GM18909 (cell line): ENCODE measurements around the gene MPV17L2.
"Not testable (repeated sequence)": the region's sequence is repeated elsewhere in the genome, so short reads cannot be mapped to it uniquely, and the experiment has no call there.

Experiments
- ATAC-seq: cut with Tn5 transposase; IDR thresholded peaks from one replicate; pipeline ENCODE4 v1.9.1; 2021; ENCODE audit warnings: mild to moderate bottlenecking; ENCODE audit not compliant: unreplicated experiment, poor library complexity

The MPV17L2 gene

DNA sequence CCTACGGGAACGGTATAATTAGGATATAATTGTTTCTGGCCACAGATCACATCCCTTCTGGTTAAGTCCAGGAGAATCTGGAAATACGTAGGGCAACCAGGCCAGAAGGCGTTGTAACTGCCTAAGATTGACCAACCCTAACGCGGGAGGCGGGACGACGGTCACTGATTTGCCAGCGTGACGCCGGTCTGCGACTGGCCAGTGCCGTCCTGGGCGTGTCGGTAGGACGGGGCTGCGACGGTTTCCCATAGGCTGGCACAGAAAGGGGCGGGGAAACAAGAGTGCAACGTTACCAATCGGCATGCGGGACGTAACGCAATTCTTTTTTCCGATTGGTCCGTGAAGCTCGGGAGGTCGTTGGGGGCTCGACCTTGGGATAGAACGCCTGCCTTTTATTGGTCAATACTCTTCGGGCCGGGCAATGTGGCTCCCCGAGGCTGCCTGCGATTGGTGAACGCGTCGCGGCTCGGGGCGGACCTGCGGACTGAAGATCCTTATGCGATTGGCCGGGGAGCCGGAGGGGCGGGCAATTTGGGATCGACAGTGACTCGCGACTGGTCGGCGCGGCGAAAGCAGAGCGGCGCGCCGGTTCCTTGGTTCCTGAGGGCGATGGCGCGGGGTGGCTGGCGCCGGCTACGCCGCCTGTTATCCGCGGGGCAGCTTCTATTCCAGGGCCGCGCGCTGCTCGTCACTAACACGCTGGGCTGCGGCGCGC is at the start of gene MPV17L2:
Gene MPV17L2, plus strand, starts transcription at position 546 of the 715 bp plus-strand sequence. Its CDS starts 64 bp downstream, at position 610.
- ATAC-seq, result peak; percentile 89

DNA sequence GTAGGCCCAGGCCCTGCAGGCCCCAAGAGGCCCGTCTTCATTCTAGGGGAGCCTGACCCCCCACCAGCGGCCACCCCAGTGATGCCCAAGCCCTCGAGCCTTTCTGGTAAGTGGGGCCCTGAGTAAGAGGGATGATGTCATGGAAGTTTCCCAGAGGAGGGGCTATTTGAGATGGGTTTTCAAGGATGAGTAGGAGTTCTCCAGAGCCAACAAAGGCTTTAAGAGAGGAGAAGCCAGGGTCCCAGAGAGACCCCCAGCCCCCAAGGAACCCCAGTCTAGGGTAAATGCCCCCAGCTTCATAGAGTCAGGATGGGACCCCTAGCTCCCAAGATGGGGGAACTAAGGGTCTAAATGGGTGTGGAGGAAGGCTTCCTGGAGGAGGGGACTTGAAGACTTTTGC is 49.1 kb upstream of the MPV17L2 start:
- ATAC-seq, result no peak

DNA sequence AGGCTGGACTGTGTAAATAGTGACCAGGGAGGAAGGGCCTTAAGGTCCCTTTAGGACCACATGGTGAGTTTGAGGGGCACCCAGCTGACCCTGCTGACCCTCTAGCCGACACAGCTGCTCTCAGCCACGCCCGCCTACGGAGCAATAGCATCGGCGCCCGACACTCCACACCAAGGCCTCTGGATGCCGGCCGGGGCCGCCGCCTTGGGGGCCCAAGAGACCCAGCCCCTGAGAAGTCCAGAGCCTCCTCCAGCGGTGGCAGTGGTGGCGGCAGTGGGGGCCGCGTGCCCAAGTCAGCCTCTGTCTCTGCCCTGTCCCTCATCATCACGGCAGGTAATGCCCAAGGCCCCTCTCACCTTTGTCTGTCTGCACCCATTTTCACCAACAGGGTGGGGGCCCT is 48.7 kb upstream of the MPV17L2 start:
- ATAC-seq, result no peak

DNA sequence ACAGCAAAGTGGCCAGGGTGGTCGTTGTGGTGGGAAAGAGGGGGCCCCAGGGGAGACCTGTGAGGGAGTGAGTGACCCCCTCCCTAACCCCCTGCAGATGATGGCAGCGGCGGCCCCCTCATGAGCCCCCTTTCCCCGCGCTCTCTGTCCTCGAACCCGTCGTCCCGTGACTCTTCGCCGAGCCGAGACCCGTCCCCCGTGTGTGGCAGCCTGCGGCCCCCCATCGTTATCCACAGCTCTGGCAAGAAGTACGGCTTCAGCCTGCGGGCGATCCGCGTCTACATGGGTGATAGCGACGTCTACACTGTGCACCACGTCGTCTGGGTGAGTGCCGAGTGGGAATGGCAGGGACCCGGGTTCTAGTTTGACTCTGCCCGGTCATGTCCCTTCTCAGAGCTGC is 48.1 kb upstream of the MPV17L2 start:
- ATAC-seq, result no peak

DNA sequence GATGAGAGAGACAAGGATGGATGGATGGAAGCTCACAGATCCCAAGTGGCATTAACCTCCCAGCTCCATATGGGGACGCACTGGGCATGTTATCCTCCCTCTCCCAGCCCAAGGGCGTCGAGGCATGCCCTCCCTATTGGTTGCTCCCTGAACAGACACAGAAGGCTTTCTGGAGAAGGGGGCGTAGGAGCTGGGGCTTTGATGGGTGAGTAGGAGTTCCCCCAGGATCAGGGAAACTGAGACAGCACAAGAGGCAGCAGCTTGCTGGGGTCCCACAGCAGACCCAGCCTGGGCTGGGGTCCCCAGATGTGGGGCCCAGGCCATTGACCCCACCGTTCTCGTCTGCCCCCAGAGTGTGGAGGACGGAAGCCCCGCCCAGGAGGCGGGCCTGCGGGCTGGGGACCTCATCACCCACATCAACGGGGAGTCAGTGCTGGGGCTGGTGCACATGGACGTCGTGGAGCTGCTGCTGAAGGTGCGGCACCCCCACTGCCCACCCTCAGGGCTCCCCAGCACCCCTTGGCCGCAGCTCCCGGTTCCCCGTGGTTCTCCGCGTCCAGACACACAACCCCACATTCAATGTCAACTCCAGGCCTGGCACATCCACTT is 47.5 kb upstream of the MPV17L2 start:
- ATAC-seq, result no peak

DNA sequence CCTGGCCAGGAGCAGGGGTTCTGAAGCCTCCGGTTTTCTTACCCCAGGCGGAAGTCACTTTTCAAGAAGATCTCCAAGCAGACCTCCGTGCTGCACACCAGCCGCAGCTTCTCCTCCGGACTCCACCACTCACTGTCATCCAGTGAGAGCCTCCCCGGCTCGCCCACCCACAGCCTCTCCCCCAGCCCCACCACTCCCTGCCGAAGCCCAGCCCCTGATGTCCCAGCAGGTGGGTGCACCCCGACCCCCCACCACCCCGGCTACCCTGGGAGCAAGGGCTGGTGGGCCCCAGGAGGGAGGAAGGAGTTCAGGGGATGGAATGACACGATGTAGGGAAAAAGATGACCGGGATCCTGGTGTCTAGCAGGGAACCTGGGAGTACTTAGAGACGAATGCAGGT is 45.6 kb upstream of the MPV17L2 start:
- ATAC-seq, result no peak

DNA sequence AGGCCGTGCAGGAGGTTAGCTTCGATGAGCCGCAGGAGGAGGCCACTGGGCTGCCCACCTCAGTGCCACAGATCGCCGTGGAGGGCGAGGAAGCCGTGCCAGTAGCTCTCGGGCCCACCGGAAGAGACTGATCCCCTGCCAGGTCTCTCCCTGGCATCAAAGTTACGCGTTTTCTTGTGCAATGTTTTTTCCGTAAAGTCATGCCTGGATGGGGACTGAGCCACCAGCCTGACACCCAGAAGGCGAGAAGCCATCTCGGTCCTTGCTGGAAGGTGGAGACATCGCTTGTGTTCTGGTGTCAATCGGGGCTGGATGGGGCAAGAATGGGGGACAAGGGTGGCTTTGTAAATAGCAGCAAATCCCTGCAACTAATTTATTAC is 43.4 kb upstream of the MPV17L2 start:
- no peak for ATAC-seq

DNA sequence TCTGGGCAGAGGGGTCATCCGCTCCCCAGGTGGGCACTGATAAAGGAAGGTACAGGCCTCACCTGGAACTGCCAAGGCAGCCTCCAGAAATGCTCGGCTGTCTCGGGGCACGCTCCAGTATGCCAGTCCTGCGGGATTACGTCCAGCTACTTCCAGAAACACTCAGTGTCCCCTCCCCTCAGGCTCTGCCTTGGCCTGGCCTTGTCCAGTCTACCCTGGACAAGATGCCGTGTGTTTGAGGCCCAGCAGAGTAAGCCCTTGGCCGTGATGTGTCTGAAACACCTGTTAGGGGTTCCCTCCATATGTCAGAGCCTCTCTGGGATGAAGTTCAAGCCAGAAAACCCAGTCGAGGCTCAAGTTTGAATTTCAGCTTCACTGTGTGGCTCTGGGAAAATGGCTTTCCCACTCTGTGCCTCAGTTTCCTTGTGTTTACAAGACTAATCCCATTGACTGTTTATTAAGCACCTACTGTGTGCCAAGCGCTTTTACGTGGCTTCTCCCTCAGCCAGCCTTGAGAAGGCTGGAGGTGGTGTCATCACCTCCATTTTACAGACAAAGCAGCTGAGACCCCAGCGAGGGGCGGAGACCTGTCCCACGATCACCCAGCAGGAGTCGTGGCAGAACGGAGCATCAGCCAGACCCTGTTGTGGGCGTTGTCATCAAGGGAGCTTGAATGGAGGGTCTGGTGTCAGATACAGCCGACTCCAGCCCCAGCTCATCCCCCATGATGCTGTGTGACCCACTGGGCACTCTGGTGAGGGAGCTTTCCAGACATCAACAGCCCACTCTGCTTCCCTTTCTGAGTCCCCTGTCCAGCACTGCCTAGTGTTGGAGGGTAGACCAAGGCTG is 42.0 kb upstream of the MPV17L2 start:
- no peak for ATAC-seq

DNA sequence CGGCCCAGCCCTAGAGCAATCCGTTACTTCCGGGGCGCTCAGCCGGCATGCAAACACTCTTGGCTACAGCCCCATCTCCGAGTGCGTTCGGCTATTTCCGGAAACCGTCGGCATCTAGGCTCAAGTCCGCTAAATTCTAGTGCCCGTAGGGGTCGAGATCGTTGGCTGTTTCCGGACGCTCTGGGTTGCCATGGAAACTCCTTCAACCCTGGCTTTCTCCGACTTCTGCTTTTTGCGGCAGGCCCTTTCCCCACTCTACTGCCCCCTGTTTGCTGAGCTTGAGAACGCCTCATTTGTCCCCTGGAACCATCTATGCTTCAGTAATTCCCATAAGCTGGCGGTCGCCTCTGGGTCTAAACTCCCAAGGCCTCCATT is 40.6 kb upstream of the MPV17L2 start:
- peak; percentile 68 for ATAC-seq

DNA sequence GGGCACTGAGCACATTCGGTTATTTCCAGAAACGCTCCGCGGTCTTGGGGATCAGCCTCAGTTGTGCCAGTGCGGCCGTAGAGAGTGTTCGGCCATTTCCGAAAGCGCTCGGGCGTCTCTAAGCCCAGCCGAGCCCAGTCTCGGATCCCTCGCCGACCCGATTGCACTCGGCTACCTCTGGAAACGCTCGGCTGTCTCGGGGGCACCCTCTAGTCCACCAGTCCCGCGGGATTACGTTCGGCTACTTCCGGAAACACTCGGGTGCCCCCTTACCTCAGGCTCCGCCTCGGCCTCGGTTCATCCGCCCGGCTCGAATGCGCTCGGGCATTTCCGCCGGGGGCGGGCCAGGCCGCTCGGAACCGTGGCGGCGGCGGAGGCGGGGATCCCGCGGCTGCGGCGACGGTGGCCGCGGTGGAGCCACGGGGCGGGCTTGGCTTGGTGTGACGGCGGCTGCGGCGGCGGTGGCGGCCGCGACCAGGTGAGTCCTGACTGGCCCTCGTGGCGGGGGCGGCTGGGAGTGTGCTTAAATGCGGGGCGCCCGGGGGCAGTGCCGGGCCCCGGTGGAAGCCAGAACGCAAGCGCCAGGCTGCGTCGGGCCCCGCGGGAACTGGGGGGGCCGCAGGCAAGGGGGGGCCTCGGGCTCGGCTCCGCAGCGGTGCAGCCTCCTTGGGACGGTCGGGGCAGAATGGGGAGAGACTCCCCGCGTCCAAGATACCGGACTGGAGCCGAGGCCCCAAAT is 40.0 kb upstream of the MPV17L2 start, which contains the start of gene PIK3R2:
Gene PIK3R2, plus strand, starts transcription at position 347 of the 739 bp plus-strand sequence. CDS start 2,717 bp downstream, outside the sequence.
- peak; percentile 82 for ATAC-seq

DNA sequence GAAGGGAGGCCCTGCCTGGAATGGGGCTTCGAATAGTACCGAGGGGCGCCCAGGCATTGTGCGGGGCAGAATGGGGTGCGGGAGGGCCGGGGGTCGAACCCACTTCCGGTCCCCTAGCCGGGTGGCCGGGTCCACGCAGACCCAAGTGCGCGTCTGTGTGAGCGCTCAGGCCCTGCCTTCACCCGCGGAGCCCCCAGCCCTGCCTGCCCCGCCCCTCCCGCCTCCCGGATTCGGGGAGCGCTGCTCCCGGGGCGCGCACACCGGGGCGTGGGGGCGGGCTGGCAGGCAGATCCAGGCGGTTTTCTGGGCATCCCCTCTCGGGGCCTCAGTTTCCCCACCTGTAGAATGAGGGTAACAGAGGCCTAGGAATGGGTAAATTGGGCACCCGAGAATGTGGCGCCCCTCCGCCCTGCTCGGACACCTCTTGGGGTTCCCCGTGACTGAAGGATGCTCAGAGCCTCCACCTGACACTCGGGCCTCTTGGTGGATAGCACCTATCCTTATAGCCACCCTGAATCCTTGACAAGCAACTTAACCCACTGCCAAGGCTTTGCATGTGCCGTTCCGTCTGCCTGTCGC is 39.4 kb upstream of the MPV17L2 start:
- no peak for ATAC-seq

DNA sequence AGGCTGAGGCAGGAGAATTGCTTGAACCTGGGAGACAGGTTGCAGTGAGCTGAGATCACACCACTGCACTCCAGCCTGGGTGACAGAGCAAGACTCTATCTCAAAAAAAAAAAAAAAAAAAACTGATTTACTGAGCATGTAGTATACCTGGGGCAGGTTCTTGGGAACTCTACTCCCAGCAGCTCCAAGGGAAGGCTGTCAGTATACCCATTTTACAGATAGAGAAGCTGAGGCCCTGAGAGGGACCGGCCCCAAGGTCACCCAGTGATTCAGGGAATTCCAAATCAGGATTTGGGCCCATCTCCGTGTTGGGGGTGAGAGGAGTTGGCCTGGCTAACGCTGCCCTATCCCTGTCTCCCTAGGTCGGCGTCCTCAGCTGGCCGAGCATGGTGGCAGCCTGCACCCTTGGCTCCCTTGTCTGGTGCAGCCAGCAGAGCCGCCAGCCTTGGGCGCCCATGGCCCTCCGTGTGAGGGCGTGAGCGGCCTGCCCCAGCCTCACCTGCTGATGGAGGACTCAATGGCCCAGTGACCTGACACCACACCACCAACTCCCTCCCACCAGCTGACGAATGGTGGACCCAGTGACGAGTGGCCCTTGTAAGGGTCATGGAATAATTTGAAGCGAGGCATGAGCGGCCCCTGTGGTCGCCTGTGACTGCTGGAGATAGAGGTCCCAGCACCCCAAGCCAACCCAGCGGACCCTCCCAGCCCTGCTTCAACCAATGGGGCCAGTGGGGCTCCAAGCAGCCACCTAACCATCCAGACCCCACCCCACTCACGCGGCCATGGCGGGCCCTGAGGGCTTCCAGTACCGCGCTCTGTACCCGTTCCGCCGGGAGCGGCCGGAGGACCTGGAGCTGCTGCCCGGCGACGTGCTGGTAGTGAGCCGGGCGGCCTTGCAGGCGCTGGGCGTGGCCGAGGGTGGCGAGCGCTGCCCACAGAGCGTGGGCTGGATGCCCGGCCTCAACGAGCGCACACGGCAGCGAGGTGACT is 37.6 kb upstream of the MPV17L2 start:
- no peak for ATAC-seq

DNA sequence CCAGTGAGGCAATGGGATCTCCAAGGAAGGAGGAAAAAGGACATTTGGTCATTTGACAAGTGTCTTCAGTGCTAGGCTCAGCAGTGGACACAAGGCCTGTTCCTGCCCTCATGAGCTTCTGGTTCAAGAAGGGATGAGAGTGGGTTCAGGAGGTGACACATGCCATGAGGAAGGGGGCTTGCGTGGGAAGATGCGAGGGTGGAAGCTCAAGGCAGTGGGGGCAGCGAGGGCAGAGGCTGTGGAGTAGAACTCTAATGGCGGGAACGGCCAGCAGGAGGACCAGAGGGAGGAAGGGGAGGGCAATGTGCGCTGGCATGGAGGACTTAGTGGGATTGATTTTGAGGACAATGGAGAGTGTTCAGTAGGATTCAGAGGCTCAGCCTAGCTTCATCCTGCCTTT is 36.8 kb upstream of the MPV17L2 start:
- ATAC-seq, result no peak

DNA sequence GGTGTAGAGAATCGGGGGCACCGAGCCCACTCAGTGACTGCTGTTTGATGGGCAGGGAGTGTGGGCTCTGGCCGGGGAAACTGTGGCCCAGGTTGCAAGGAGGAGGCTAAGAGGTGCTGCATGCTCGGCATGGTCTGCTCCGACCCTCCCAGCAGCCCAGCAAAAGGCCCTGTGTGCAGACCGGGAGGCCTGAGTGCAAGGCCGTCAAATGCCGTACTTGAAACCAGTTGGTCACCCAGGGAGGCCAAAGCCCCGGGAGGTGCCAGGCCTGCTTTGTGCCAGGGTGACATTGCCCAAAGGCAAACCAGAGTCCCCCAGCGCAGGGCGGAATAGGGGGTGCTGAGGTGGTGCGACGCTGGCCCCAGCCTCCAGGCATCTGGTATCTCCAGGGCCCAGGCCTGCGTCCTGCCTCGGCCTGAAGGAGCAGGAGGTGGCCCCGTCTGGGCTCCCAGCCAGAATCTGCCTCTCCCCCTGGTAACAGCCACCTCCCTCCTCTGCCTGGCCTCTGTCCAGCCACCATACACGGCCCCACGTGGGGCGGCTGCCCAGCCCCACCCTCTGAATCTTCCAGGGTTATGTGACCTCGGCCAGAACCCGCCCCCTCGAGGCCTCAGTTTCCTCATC is 36.1 kb upstream of the MPV17L2 start:
- ATAC-seq, result no peak

DNA sequence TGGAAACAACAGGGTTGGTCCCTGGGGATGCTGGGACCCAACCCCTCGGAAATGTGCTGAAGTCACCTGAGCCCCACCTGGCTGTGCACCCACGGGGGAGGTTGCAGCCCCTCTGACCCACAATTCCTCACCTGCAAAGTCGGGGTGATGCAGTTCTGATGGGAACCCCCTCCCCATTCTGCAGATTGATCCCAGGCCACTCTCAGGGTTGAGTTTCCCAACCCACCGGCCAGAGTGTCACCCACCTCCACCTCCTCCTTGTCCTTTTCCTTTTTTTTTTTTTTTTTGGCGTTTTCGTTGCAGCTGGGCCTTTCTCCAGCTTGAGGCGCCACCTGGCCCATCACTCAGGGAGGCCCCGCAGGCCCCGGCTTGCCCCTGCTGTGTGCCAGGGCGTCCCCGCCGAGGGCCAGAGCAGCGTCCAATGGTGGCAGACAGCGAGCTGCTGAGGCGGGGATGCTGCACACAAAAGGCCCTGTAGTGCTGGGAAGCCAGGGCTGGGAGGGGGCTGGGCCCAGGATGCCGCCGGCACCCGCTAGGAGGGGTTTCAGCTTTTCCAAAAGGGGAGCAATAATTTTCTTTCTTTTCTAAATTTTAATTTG is 35.5 kb upstream of the MPV17L2 start:
- no peak for ATAC-seq

DNA sequence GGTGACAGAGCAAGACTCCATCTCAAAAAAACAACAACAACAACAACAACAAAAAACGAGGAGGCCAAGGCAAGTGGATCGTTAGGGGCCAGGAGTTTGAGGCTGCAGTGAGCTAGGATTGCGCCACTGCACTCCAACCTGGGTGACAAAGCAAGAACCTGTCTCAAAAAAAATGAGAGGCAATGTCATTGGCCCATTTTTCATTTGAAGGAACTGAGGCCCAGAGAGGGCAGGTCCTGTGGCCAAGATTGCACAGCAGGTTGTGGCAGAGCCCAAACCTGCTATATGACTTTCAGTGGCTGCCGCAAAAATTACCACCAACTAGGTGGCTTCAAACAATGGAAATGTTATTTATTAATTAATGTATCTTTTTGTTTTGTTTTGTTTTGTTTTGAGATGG is 34.6 kb upstream of the MPV17L2 start:
- ATAC-seq, result no peak

DNA sequence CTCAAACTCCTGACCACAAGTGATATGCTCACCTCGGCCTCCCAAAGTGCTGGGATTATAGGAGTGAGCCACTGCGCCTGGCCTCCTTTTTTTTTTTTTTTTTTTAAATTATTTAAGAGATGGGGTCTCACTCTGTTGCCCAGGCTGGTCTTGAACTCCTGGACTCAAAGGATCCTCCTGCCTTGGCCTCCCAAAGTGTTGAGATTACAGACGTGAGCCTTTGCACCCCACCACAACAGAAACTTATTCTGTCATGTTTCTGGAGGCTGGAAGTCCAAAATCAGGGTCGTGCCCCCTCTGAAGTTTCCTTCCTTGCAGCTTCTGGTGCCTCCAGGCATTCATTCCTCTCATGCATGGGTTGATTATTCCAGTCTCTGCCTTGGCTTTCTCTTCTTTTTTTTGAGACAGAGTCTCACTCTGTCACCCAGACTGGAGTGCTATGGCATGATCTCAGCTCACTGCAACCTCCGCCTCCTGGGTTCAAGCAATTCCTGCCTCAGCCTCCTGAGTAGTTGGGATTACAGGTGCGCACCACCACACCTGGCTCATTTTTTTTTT is 33.9 kb upstream of the MPV17L2 start:
- not testable (repeated sequence) for ATAC-seq

DNA sequence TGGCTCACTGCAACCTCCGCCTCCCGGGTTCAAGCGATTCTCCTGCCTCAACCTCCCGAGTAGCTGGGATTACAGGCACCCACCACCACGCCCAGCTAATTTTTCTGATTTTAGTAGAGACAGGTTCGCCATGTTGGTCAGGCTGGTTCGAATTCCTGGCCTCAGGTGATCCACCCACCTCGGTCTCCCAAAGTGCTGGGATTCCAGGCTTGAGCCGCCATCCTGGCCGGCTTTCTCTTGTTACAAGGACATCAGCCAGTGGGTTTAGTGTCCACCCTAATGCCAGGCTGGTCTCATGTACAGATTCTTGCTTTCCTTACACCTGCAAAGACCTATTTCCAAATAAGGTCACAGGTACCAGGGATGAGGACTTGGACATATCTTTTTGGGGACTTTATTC is 33.2 kb upstream of the MPV17L2 start:
- no peak for ATAC-seq
